HCT116 (cell line): ENCODE measurements around the gene KREMEN2. TPM values are rescaled to one million over a fixed set of nuclear protein-coding genes. Genes with fewer than 3 reads are reported as not detected.

ENCODE experiments used
- ATAC-seq: fragments of 200-7000 bp; cut with Tn5 transposase; 2 replicates; pipeline ENCODE4 v1.9.1; 2020; ENCODE audit warnings: mild to moderate bottlenecking, moderate library complexity
- BruUV-seq: library from RNA; stranded (reverse); fragments of 400-500 nt; replicated peaks from 2 replicates; lab custom pipeline; 2021; lab: Mats Ljungman, UMichigan
- CTCF ChIA-PET: fragments of 300-600 bp; sonication (Branson Sonifier 250); formaldehyde crosslinking; loops from one replicate; lab custom pipeline; 2021; ENCODE audit warnings: antibody characterized with exemption; lab: Charles Lee
- POLR2A ChIA-PET: fragments of 300-600, 350-600 bp; sonication (Branson Sonifier 250); formaldehyde crosslinking; loops from one replicate; lab custom pipeline; 2021; ENCODE audit warnings: antibody characterized with exemption; lab: Charles Lee
- RAD21 ChIA-PET, 2 experiments: fragments of 300-600 bp; sonication (Branson Sonifier 250); formaldehyde crosslinking; loops; one replicate each; lab custom pipeline; 2023; ENCODE audit warnings: low total read pairs in 2 of 2; ENCODE audit not compliant: uncharacterized antibody in 2 of 2, unreplicated experiment in 2 of 2, low non-redundant PET in 1 of 2; lab: Charles Lee
- DNase-seq: peaks from one replicate; pipeline ENCODE4 v3.0.0-alpha.2; 2010; ENCODE audit warnings: low read depth, low spot score
- H2AFZ ChIP-seq: fragments of 200-600 bp; shearing (Covaris generic), sonication (generic); 2 replicates; pipeline ENCODE4 v1.6.1; 2017; ENCODE audit warnings: low read depth, mixed run types, mixed read lengths, antibody characterized with exemption, low read length; ENCODE audit not compliant: poor library complexity, severe bottlenecking
- H3K27ac ChIP-seq: 2 replicates; pipeline ENCODE4 v1.5.1; 2012; ENCODE audit warnings: low read depth, low read length
- H3K27me3 ChIP-seq: fragments of 200-600 bp; sonication (generic); 2 replicates; pipeline ENCODE4 v1.6.1; 2016; ENCODE audit warnings: mixed run types, low read length, mixed read lengths; ENCODE audit not compliant: insufficient read depth
- H3K36me3 ChIP-seq, 2 experiments: fragments of 200-500 bp in 1 of 2; fragments of 200-600 bp in 1 of 2; sonication (Bioruptor generic) in 1 of 2; sonication (generic) in 1 of 2; 2 replicates each; pipeline versions ENCODE4 v1.5.1 to v1.6.1; 2014 to 2016; ENCODE audit warnings: low read length in 2 of 2, inconsistent platforms in 1 of 2, mixed read lengths in 1 of 2, mixed run types in 1 of 2; ENCODE audit not compliant: insufficient read depth in 2 of 2, control insufficient read depth in 1 of 2
- H3K4me1 ChIP-seq, 2 experiments: fragments of 200-600 bp in 1 of 2; sonication (generic) in 1 of 2; 2 replicates each; pipeline versions ENCODE4 v1.5.1 to v1.6.1; 2012 to 2017; ENCODE audit warnings: low read length in 2 of 2, inconsistent platforms in 1 of 2, mild to moderate bottlenecking in 1 of 2, mixed read lengths in 1 of 2, mixed run types in 1 of 2, moderate library complexity in 1 of 2; ENCODE audit not compliant: insufficient read depth in 2 of 2, control insufficient read depth in 1 of 2
- H3K4me2 ChIP-seq: fragments of 200-600 bp; sonication (generic); 2 replicates; pipeline ENCODE4 v1.6.1; 2017; ENCODE audit warnings: mixed run types, low read length, mixed read lengths
- H3K4me3 ChIP-seq, 2 experiments: fragments of 200-600 bp in 1 of 2; sonication (generic) in 1 of 2; replicated peaks in 1 of 2; 2 replicates each; pipeline ENCODE4 v1.5.1; 2011 to 2016; ENCODE audit warnings: low read length in 2 of 2, control low read depth in 1 of 2, low read depth in 1 of 2, mild to moderate bottlenecking in 1 of 2, mixed read lengths in 1 of 2, mixed run types in 1 of 2
- H3K79me2 ChIP-seq: fragments of 200-600 bp; sonication (generic); 2 replicates; pipeline ENCODE4 v1.6.1; 2017; ENCODE audit warnings: mild to moderate bottlenecking, mixed run types, low read length, moderate library complexity, mixed read lengths; ENCODE audit not compliant: insufficient read depth
- H3K9ac ChIP-seq: fragments of 200-600 bp; sonication (generic); 2 replicates; pipeline ENCODE4 v1.6.1; 2016; ENCODE audit warnings: low read length, mixed read lengths
- H3K9me2 ChIP-seq: fragments of 200-600 bp; sonication (generic), shearing (Covaris generic); 2 replicates; pipeline ENCODE4 v1.6.1; 2017; ENCODE audit warnings: mixed run types, mild to moderate bottlenecking, moderate library complexity; ENCODE audit not compliant: insufficient read depth
- H3K9me3 ChIP-seq, 2 experiments: fragments of 200-500 bp in 1 of 2; fragments of 200-600 bp in 1 of 2; sonication (Bioruptor generic) in 1 of 2; sonication (generic) in 1 of 2; 2 replicates each; pipeline ENCODE4 v1.6.1; 2014 to 2017; ENCODE audit warnings: low read length in 2 of 2, mixed read lengths in 2 of 2, inconsistent platforms in 1 of 2, low read depth in 1 of 2, mild to moderate bottlenecking in 1 of 2, mixed run types in 1 of 2, moderate library complexity in 1 of 2; ENCODE audit not compliant: control insufficient read depth in 1 of 2, insufficient read depth in 1 of 2
- H4K20me1 ChIP-seq: fragments of 200-600 bp; sonication (generic), shearing (Covaris generic); 2 replicates; pipeline ENCODE4 v1.6.1; 2017; ENCODE audit warnings: mixed run types, mild to moderate bottlenecking, moderate library complexity; ENCODE audit not compliant: insufficient read depth
- ATF3 ChIP-seq: IDR thresholded peaks from 2 replicates; pipeline ENCODE4 v1.6.1; 2012
- CBX3 ChIP-seq: IDR thresholded peaks from 2 replicates; pipeline ENCODE4 v1.6.1; 2012; ENCODE audit warnings: low read depth
- CEBPB ChIP-seq: IDR thresholded peaks from 2 replicates; pipeline ENCODE4 v1.6.1; 2012; ENCODE audit warnings: low read depth
- EGR1 ChIP-seq: IDR thresholded peaks from 2 replicates; pipeline ENCODE4 v1.6.1; 2012; ENCODE audit warnings: low read depth
- ELF1 ChIP-seq: IDR thresholded peaks from 2 replicates; pipeline ENCODE4 v1.6.1; 2012; ENCODE audit warnings: low read depth, borderline replicate concordance
- EZH2 ChIP-seq: fragments of 200-600 bp; sonication (generic); IDR thresholded peaks from 2 replicates; pipeline ENCODE4 v1.6.1; 2017; ENCODE audit warnings: antibody characterized with exemption, mixed run types
- FOSL1 ChIP-seq: IDR thresholded peaks from 2 replicates; pipeline ENCODE4 v1.6.1; 2012; ENCODE audit warnings: low read depth
- POLR2AphosphoS5 ChIP-seq: IDR thresholded peaks from 2 replicates; pipeline ENCODE4 v1.6.1; 2011; ENCODE audit warnings: mild to moderate bottlenecking, low read depth, low read length, moderate library complexity
- RAD21 ChIP-seq: IDR thresholded peaks from 2 replicates; pipeline ENCODE4 v1.6.1; 2012; ENCODE audit warnings: low read depth, mild to moderate bottlenecking
- REST ChIP-seq: IDR thresholded peaks from 2 replicates; pipeline ENCODE4 v1.6.1; 2012; ENCODE audit warnings: low read depth
- SIN3A ChIP-seq: IDR thresholded peaks from 2 replicates; pipeline ENCODE4 v1.6.1; 2012; ENCODE audit warnings: low read depth
- SP1 ChIP-seq: IDR thresholded peaks from 2 replicates; pipeline ENCODE4 v1.6.1; 2012; ENCODE audit warnings: low read depth
- ZBTB33 ChIP-seq: IDR thresholded peaks from 2 replicates; pipeline ENCODE4 v1.6.1; 2011; ENCODE audit warnings: mild to moderate bottlenecking, low read length, moderate library complexity; ENCODE audit not compliant: insufficient replicate concordance; ENCODE audit errors: extremely low read depth
- ZNF274 ChIP-seq: fragments of 200-500 bp; sonication (Bioruptor generic); IDR thresholded peaks from 2 replicates; pipeline ENCODE4 v1.6.1; 2014; ENCODE audit warnings: mild to moderate bottlenecking, low read depth, low read length, inconsistent platforms
- intact Hi-C: fragments of 100-400 bp; cut with micrococcal nuclease; formaldehyde crosslinking; loops from 2 replicates; pipeline ENCODE4 v1.10.0; 2022
- total RNA-seq: library from RNA; stranded (reverse); gene quantifications from one replicate; pipeline ENCODE4 v1.2.1, GENCODE V29; 2021; ENCODE audit not compliant: unreplicated experiment

KREMEN2 gene
- total RNA-seq, 1 experiment from 2014 or later, result 14.1 TPM

- H3K9ac ChIP-seq, result peak overlapping the region; percentile 91
- no peaks in the 10 kb centered on the region for H3K9me2 ChIP-seq
- RAD21 ChIA-PET, result no interaction called here
- no peak for TF ChIP-seq ATF3
- no peak for TF ChIP-seq CBX3
- no peak for TF ChIP-seq FOSL1
- no peak for TF ChIP-seq EZH2
- TF ChIP-seq SIN3A, result no peak
- no peak for TF ChIP-seq SP1
- TF ChIP-seq CEBPB, result no peak
- no peak for TF ChIP-seq EGR1
- H2AFZ ChIP-seq, result no peak overlapping the region
- BruUV-seq, result no TSS peak
- POLR2A ChIA-PET, result interaction anchor here (1.1 to 2.4 kb wide), 2 partner anchors 14 to 53 kb away, joined by 3 to 12 read pairs; partner anchors contain the start of gene TNFRSF12A
- peaks cover 19 to 60% of the 10 kb centered on the region in 2 experiments for H3K4me1 ChIP-seq
- CTCF ChIA-PET, result no interaction called here
- H3K79me2 ChIP-seq, result peaks cover 27% of the 10 kb centered on the region
- peak overlapping the region; percentile 95 for H3K27ac ChIP-seq
- DNase-seq, result peak; percentile 63
- peaks cover 6% of the 10 kb centered on the region; the same call in 1 of the 2 replicates for H4K20me1 ChIP-seq
- no peaks in the 10 kb centered on the region for H3K9me3 ChIP-seq
- no peaks in the 10 kb centered on the region for H3K27me3 ChIP-seq
- H3K4me3 ChIP-seq, result peak overlapping the region; percentile 53 to 66
- H3K4me2 ChIP-seq, result peak overlapping the region; percentile 89
- no peak for ATAC-seq
- H3K36me3 ChIP-seq, result peaks cover 0 to 4% of the 10 kb centered on the region in 2 experiments; a peak in 1 of 4 replicates
- intact Hi-C loops, result no loop called here
Measured at GRCh38 chr16:2968368-2968737, 4.3 kb downstream of the KREMEN2 start.

DNA sequence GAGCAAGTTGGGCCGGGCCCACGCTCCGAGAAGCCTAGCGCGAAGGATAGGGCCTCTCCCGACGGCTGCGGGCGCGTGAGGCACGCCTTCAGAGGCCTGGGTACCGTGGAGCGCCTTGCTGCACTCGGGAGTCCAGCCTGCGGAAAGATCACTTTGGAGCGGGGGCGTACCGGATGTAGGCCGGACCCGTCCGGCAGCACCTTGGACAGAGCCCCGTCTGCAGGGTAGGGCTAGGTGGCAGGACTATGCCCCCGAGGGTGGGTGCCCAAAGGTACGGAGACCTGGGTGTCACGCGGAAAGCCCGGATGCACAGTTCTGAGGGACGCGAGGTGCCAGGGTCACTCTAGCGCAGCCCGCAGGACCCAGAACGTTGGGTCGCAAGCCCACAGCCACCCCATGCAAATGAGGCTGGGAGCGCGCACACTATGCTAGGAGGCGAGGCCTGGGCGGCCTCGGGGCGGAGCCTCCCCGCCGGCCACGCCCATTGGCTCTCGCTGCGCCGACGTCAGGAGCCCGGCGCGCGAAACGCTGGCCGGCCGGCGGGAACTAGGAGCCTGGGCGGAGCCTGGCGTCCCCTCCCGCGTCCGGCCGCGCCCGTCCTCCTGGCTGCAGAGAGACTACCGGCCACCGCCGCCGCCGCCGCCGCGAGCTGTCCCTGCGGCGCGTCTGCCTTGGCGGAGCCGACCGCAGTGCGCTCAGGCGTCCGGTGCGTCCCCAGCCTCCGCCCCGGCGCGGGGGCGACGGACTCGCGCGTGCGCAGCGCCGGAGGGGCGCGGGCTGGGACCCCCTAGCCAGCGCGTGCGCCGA is 4.9 kb downstream of the KREMEN2 start, which contains the start of gene PAQR4:
Gene PAQR4, plus strand, starts transcription at position 611 of the 807 bp plus-strand sequence. CDS start 327 bp downstream, outside the sequence.
- peak within 1 kb of the TSS; percentile 95 for H3K27ac ChIP-seq
- TF ChIP-seq POLR2AphosphoS5 (peak; percentile 66; the same call in 1 of the 2 replicates), REST (no peak), ZNF274 (no peak), ELF1 (no peak), RAD21 (no peak), ZBTB33 (no peak)

More for the DNA sequence above, 4.9 kb downstream of the KREMEN2 start, which contains the start of gene PAQR4:
- H2AFZ ChIP-seq, result no peak within 1 kb of the TSS
- H3K9me2 ChIP-seq, result no peaks in the 10 kb centered on the region
- H3K79me2 ChIP-seq, result peaks cover 27% of the 10 kb centered on the region
- H3K9me3 ChIP-seq, result no peaks in the 10 kb centered on the region
- ATAC-seq (peak; percentile 67), DNase-seq (peak; percentile 82)
- no peaks in the 10 kb centered on the region for H3K27me3 ChIP-seq
- peaks cover under 1 to 5% of the 10 kb centered on the region in 2 experiments; a peak in 2 of 4 replicates for H3K36me3 ChIP-seq
- peak within 1 kb of the TSS; percentile 66 to 79 for H3K4me3 ChIP-seq
- ChIA-PET RAD21 (no interaction called here), POLR2A (interaction anchor here (1.3 to 2.4 kb wide), 2 partner anchors 12 to 52 kb away, joined by 10 to 12 read pairs; partner anchors contain the start of genes PKMYT1 and TNFRSF12A), CTCF (interaction anchor here (0.8 to 1.3 kb wide), 3 partner anchors 14 to 59 kb away, joined by 4 to 6 read pairs (median 5); no protein-coding TSS in a partner anchor)
- intact Hi-C loops, result no loop called here
- H4K20me1 ChIP-seq, result peaks cover 6% of the 10 kb centered on the region; the same call in 1 of the 2 replicates
- TSS peak; percentile 35 for BruUV-seq
- peak within 1 kb of the TSS; percentile 89 for H3K4me2 ChIP-seq
- H3K9ac ChIP-seq, result peak within 1 kb of the TSS; percentile 91
- H3K4me1 ChIP-seq, result peaks cover 19 to 56% of the 10 kb centered on the region in 2 experiments
